Stomach (tissue), 9 donors: ENCODE data around the gene CFAP97D1. TPM values are rescaled to one million over a fixed set of nuclear protein-coding genes. Genes with fewer than 3 reads are reported as not detected.

Experiments
- DNase-seq, 2 donors: peaks; one replicate each; pipeline versions ENCODE4 v3.0.0 to v3.0.0-alpha.2; 2013 to 2019
- H3K27ac ChIP-seq, 5 donors: fragments of 200-600 bp in 4 of 5; sonication (generic) in 4 of 5; one replicate each; pipeline ENCODE4 v1.5.1; 2013 to 2019; ENCODE audit warnings: mild to moderate bottlenecking in 1 of 5, moderate library complexity in 1 of 5
- H3K27me3 ChIP-seq, 3 donors: fragments of 200-600 bp; sonication (generic); one replicate each; pipeline ENCODE4 v1.5.1; 2017 to 2019; ENCODE audit warnings: mixed run types in 1 of 3
- H3K36me3 ChIP-seq, 4 donors: fragments of 200-600 bp; sonication (generic); 1 replicate in 3 of 4; 2 replicates in 1 of 4; pipeline ENCODE4 v1.5.1; 2016 to 2019
- H3K4me1 ChIP-seq, 4 donors: fragments of 200-600 bp; sonication (generic); one replicate each; pipeline ENCODE4 v1.5.1; 2016 to 2019
- H3K4me3 ChIP-seq, 4 donors: fragments of 200-600 bp; sonication (generic) in 3 of 4; one replicate each; pipeline ENCODE4 v1.5.1; 2016 to 2019; ENCODE audit warnings: mild to moderate bottlenecking in 1 of 4
- H3K9me3 ChIP-seq, 4 donors: fragments of 200-600 bp; sonication (generic); one replicate each; pipeline ENCODE4 v1.5.1; 2016 to 2019
- EP300 ChIP-seq: sonication (generic); formaldehyde crosslinking; IDR thresholded peaks from one replicate; pipeline ENCODE4 v1.6.1; 2017; ENCODE audit warnings: antibody characterized with exemption
- POLR2A ChIP-seq, 4 donors: fragments of 450-650 bp; IDR thresholded peaks; one replicate each; pipeline ENCODE4 v1.6.1; 2016; ENCODE audit warnings: antibody characterized with exemption in 4 of 4, control low read depth in 2 of 4, mild to moderate bottlenecking in 1 of 4, moderate library complexity in 1 of 4
- POLR2AphosphoS5 ChIP-seq, 3 donors: sonication (generic); formaldehyde crosslinking; IDR thresholded peaks; one replicate each; pipeline ENCODE4 v1.6.1; 2016; ENCODE audit warnings: antibody characterized with exemption in 3 of 3
- WGBS, 5 donors: extraction: QIAGEN DNeasy Blood & Tissue Kit in 3 of 5; methylation state at CpG; one replicate each; pipeline versions ENCODE4 v1.1.5 to v1.1.7; 2013 to 2018; 5-methylcytosine and 5-hydroxymethylcytosine counted together
- intact Hi-C: fragments of 100-400 bp; cut with DNase I; formaldehyde crosslinking; loops from one replicate; pipeline ENCODE4 v1.15.1; 2023; ENCODE audit warnings: low total_unique reads
- polyA plus RNA-seq, 3 donors: library from polyadenylated mRNA; stranded (reverse); fragments of 200-250 nt; gene quantifications; one replicate each; pipeline ENCODE4 v1.2.3, GENCODE V29; 2013
- total RNA-seq, 5 donors: library from RNA; depleted of rRNA; stranded (reverse); fragments of >200 nt; gene quantifications; one replicate each; pipeline versions ENCODE4 v1.1.0 to v1.2.3, GENCODE V29; 2014 to 2016
- TF ChIP-seq, protein P1 (sequence below), 7 experiments: fragments of 450-650 bp in 4 of 7; fragments of 200-600 bp in 3 of 7; sonication (generic) in 3 of 7; IDR thresholded peaks; one replicate each; pipeline ENCODE4 v1.5.1; 2016 to 2019; ENCODE audit warnings: antibody characterized with exemption in 7 of 7, control low read depth in 2 of 7, mild to moderate bottlenecking in 1 of 7
- donor health status: healthy with polysubstance abuse.
- donor health status: Bipolar disorder and iron deficiency.
- donor health status: healthy.

Gene CFAP97D1
- total and polyA plus RNA-seq, 8 donors: not detected

DNA sequence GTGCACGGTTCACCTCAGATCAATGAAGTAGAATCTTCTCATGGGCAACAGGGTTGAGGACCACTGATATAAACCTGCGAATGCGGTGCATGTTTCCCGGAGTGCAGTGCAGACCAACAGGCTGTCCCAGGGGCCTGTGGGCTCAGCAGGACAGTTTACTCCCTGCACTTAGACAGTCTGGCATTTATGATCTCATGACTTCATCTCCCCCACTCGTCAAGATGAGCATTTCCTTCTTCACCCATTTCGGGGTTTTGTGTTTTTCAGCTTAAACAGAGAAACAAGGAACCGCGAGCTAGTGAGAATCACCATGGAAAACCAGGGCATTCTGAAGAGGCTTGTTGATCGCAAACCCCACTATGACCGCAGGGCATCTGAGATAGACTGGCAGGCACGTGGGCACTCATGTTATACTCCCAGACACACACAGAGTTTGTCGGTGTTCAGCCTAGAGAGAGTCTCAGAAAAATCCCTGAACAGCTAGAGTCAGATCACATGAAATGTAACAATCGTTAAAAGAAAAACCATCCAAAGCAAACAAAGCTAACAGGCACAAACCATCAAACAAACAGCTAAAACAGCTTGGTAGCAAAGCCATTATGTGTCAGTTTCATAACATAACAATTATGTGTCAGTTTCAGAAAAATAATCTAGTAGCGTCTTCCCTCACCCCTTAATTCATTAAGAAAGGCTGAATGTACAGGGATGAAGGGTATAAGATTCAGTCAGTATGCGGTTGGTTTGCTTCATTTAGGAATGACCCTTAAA, 2.9 kb downstream of the CFAP97D1 start:
- 83 to 90% (median 85%) methylated on average over 15 of the region's 15 CpGs for WGBS, 5 donors
- Histone ChIP-seq H3K27me3 (no peaks in the 10 kb centered on the region), H3K4me3 (no peak overlapping the region), H3K4me1 (peaks cover 15 to 17% (median 15%) of the 10 kb centered on the region in 4 donors), H3K36me3 (no peaks in the 10 kb centered on the region), H3K27ac (no peak overlapping the region), H3K9me3 (no peaks in the 10 kb centered on the region)
- TF ChIP-seq, protein P1, sequence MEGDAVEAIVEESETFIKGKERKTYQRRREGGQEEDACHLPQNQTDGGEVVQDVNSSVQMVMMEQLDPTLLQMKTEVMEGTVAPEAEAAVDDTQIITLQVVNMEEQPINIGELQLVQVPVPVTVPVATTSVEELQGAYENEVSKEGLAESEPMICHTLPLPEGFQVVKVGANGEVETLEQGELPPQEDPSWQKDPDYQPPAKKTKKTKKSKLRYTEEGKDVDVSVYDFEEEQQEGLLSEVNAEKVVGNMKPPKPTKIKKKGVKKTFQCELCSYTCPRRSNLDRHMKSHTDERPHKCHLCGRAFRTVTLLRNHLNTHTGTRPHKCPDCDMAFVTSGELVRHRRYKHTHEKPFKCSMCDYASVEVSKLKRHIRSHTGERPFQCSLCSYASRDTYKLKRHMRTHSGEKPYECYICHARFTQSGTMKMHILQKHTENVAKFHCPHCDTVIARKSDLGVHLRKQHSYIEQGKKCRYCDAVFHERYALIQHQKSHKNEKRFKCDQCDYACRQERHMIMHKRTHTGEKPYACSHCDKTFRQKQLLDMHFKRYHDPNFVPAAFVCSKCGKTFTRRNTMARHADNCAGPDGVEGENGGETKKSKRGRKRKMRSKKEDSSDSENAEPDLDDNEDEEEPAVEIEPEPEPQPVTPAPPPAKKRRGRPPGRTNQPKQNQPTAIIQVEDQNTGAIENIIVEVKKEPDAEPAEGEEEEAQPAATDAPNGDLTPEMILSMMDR (IDR thresholded peaks at IDR 0.05): no peak
- DNase-seq: no peak
- intact Hi-C loops: no loop called here

DNA sequence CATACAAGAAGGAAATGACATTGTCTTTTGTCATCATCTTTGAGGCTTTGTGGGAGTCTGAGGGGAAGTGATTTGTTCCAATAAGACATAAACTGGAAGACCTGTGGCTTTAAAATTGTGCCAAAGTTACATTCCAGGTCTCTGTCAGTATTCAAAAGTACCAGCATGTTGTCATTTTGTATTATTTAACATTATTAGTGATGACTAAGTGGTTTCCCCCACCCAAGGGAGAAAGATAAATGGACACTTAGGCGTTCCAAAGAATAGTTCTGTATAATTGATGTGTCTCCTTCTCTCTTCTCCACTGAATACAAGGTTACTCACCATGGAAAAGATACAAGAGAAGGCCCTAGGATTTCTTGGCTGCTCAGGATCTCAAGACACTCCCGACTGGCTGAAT, 3.8 kb downstream of the CFAP97D1 start:
- no peak for DNase-seq
- 72 to 84% (median 79%) methylated on average over 2 of the region's 2 CpGs for WGBS, 5 donors
- peaks cover 12 to 16% (median 14%) of the 10 kb centered on the region in 4 donors for H3K4me1 ChIP-seq
- H3K9me3 ChIP-seq: no peaks in the 10 kb centered on the region
- no peak for TF ChIP-seq EP300
- TF ChIP-seq, protein P1 (IDR thresholded peaks at IDR 0.05): no peak
- TF ChIP-seq POLR2AphosphoS5 (IDR thresholded peaks at IDR 0.05): no peak
- TF ChIP-seq POLR2A (IDR thresholded peaks at IDR 0.05): no peak
- no peaks in the 10 kb centered on the region for H3K27me3 ChIP-seq
- H3K27ac ChIP-seq: no peak overlapping the region
- no peaks in the 10 kb centered on the region for H3K36me3 ChIP-seq
- intact Hi-C loops: no loop called here
- H3K4me3 ChIP-seq: no peak overlapping the region

DNA sequence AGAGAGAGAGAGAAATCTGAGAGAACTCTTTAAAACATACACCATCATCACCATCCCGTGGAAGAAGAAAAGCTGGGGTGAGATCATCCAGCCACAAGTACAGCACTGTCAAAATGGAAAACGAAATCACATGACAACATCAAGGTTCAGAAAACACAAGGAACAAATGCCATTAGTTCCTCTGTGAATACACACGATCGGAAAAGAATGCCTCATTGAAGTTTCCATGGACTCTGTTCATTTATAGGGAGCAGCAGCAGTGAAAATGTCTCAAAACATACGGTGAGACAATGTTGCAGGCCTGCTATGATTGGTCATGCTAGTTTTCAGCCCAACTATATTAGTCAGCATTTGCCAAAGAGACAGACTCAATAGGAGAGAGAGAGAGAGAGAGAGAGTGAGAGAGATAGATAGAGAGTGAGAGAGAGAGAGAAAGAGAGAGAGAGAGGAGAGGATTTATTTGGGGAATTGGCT, 4.4 kb downstream of the CFAP97D1 start:
- 70 to 79% (median 71%) methylated on average over 5 of the region's 5 CpGs for WGBS, 5 donors
- Histone ChIP-seq H3K27me3 (no peaks in the 10 kb centered on the region), H3K9me3 (no peaks in the 10 kb centered on the region), H3K36me3 (no peaks in the 10 kb centered on the region), H3K4me3 (no peak overlapping the region), H3K27ac (no peak overlapping the region), H3K4me1 (peaks cover 6 to 10% (median 9%) of the 10 kb centered on the region in 4 donors)
- no peak for DNase-seq
- intact Hi-C loops: no loop called here
- no peak for TF ChIP-seq POLR2AphosphoS5 (IDR thresholded peaks at IDR 0.05)

DNA sequence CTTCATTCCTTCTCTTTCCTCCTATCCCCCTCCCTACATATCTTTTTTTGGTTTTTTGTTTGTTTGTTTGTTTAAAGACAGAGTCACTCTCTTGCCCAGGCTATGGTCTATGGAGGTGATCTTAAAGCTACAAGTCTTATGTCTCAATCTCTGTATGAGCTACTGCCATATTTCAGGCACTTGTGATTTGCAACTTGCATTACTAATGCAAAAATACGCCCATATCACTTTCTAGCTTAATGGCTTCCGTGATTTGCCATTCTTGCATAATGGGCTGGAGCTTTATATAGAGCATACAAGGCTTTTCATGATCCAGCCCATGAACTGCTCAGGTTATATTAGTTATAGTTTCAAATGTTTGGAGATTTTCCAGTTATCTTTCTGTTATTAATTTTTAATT, 7.5 kb downstream of the CFAP97D1 start:
- no peaks in the 10 kb centered on the region for H3K36me3 ChIP-seq
- no peaks in the 10 kb centered on the region for H3K9me3 ChIP-seq
- no peak overlapping the region for H3K4me3 ChIP-seq
- intact Hi-C loops: no loop called here
- H3K27me3 ChIP-seq: peaks cover 0 to 7% (median 0%) of the 10 kb centered on the region in 3 donors
- no peak for DNase-seq
- WGBS, 5 donors: 68 to 85% (median 76%) methylated on average over 2 of the region's 2 CpGs
- H3K27ac ChIP-seq: no peak overlapping the region
- TF ChIP-seq, protein P1 (IDR thresholded peaks at IDR 0.05): no peak
- TF ChIP-seq EP300 (no peak), POLR2A (IDR thresholded peaks at IDR 0.05) (no peak), POLR2AphosphoS5 (IDR thresholded peaks at IDR 0.05) (no peak)
- no peaks in the 10 kb centered on the region for H3K4me1 ChIP-seq

DNA sequence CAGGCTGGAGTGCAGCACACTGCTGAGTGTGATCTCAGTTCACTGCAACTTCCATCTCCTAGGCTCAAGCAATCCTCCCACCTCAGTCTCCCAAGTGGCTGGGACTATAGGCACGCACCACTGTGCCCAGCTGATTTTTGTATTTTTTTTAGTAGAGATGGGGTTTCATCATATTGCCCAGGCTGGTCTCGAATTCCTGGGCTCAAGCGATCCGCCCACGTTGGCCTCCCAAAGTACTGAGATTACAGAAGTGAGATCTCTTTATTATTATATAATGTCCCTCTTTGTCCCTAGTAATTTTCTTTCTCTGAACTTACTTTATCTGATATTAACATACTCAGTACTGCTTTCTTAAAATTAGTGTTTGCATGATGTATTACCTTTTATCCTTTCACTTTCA, 8.3 kb downstream of the CFAP97D1 start:
- peaks cover 0 to 7% (median 0%) of the 10 kb centered on the region in 3 donors for H3K27me3 ChIP-seq
- 78 to 86% (median 80%) methylated on average over 5 of the region's 5 CpGs for WGBS, 5 donors

More for the DNA sequence above, 8.3 kb downstream of the CFAP97D1 start:
- intact Hi-C loops: no loop called here
- H3K4me1 ChIP-seq: no peaks in the 10 kb centered on the region
- no peak for DNase-seq
- H3K9me3 ChIP-seq: no peaks in the 10 kb centered on the region
- TF ChIP-seq, protein P1 (IDR thresholded peaks at IDR 0.05): no peak
- TF ChIP-seq POLR2AphosphoS5 (IDR thresholded peaks at IDR 0.05) (no peak), POLR2A (IDR thresholded peaks at IDR 0.05) (no peak), EP300 (no peak)
- H3K27ac ChIP-seq: no peak overlapping the region
- no peaks in the 10 kb centered on the region for H3K36me3 ChIP-seq
- no peak overlapping the region for H3K4me3 ChIP-seq
